Endothelial cell of umbilical vein (primary cell): Measurements from ENCODE around the gene RPH3AL. TPM values are rescaled to one million over a fixed set of nuclear protein-coding genes. Genes with fewer than 3 reads are reported as not detected.

ENCODE experiments used
- BruUV-seq: library from RNA; stranded (reverse); fragments of 400-500 nt; replicated peaks from 2 replicates; lab custom pipeline; 2021; lab: Mats Ljungman, UMichigan
- CTCF ChIA-PET: fragments of 300-600, 350-600 bp; sonication (Branson Sonifier 250); formaldehyde crosslinking; loops from one replicate; lab custom pipeline; 2021; ENCODE audit warnings: antibody characterized with exemption, inconsistent platforms; lab: Charles Lee
- POLR2A ChIA-PET: fragments of 300-600, 350-600 bp; sonication (Branson Sonifier 250); formaldehyde crosslinking; loops from one replicate; lab custom pipeline; 2021; ENCODE audit warnings: antibody characterized with exemption, inconsistent platforms; lab: Charles Lee
- DNase-seq: peaks from one replicate; pipeline ENCODE4 v3.0.0-alpha.2; 2011; ENCODE audit warnings: low read depth, low spot score
- FAIRE-seq: peaks from 2 replicates; lab custom pipeline; 2011; peaks lifted over from hg19 to GRCh38; lab: Jason Lieb, UNC
- H2AFZ ChIP-seq: 2 replicates; pipeline ENCODE4 v1.6.0; 2012; ENCODE audit warnings: low read depth, low read length, control low read depth, inconsistent platforms
- H3K27ac ChIP-seq: 2 replicates; pipeline ENCODE4 v1.5.1; 2011; ENCODE audit warnings: low read depth, mild to moderate bottlenecking, control low read depth, low read length, moderate library complexity; ENCODE audit not compliant: insufficient read depth
- H3K27me3 ChIP-seq, 2 experiments: 2 replicates each; pipeline versions ENCODE4 v1.6.0 to v1.6.1; 2011; ENCODE audit warnings: low read length in 2 of 2, mixed read lengths in 1 of 2; ENCODE audit not compliant: control insufficient read depth in 2 of 2, insufficient read depth in 2 of 2
- H3K36me3 ChIP-seq, 2 experiments: 2 replicates in 1 of 2; 3 replicates in 1 of 2; pipeline ENCODE4 v1.5.1; 2011; ENCODE audit warnings: low read length in 2 of 2, mild to moderate bottlenecking in 1 of 2, moderate library complexity in 1 of 2; ENCODE audit not compliant: control insufficient read depth in 2 of 2, insufficient read depth in 2 of 2; ENCODE audit errors: extremely low read depth in 1 of 2
- H3K4me1 ChIP-seq: 3 replicates; pipeline ENCODE4 v1.5.1; 2011; ENCODE audit warnings: mild to moderate bottlenecking, low read length; ENCODE audit not compliant: control insufficient read depth, insufficient read depth; ENCODE audit errors: extremely low read depth
- H3K4me2 ChIP-seq: 2 replicates; pipeline ENCODE4 v1.6.1; 2011; ENCODE audit warnings: low read length, control low read depth, mixed read lengths; ENCODE audit not compliant: insufficient read depth
- H3K4me3 ChIP-seq, 3 experiments: fragments of 200-600 bp in 1 of 3; sonication (generic), shearing (Covaris generic) in 1 of 3; replicated peaks in 1 of 3; 2 replicates each; pipeline ENCODE4 v1.5.1; 2011 to 2016; ENCODE audit warnings: control low read depth in 3 of 3, low read length in 3 of 3, mild to moderate bottlenecking in 2 of 3, inconsistent platforms in 1 of 3, low read depth in 1 of 3, moderate library complexity in 1 of 3; ENCODE audit not compliant: insufficient read depth in 1 of 3
- H3K79me2 ChIP-seq: 2 replicates; pipeline ENCODE4 v1.6.0; 2012; ENCODE audit warnings: low read length, inconsistent platforms; ENCODE audit not compliant: control insufficient read depth, insufficient read depth
- H3K9ac ChIP-seq: replicated peaks from 2 replicates; pipeline ENCODE3; 2011; ENCODE audit warnings: low read length, control low read depth; ENCODE audit not compliant: insufficient read depth; ENCODE audit errors: extremely low read depth
- H3K9me1 ChIP-seq: replicated peaks from 3 replicates; pipeline ENCODE4 v1.6.0; 2011; ENCODE audit warnings: mild to moderate bottlenecking, low read length; ENCODE audit not compliant: control insufficient read depth, insufficient read depth; ENCODE audit errors: extremely low read depth
- H3K9me3 ChIP-seq: replicated peaks from 2 replicates; pipeline ENCODE4 v1.5.1; 2012; ENCODE audit warnings: low read length, inconsistent platforms; ENCODE audit not compliant: control insufficient read depth, insufficient read depth
- H4K20me1 ChIP-seq: replicated peaks from 2 replicates; pipeline ENCODE3; 2011; ENCODE audit warnings: mild to moderate bottlenecking, low read length; ENCODE audit not compliant: control insufficient read depth, insufficient read depth; ENCODE audit errors: extremely low read depth
- FOS ChIP-seq: IDR thresholded peaks from 2 replicates; pipeline ENCODE4 v1.6.1; 2011; ENCODE audit warnings: mild to moderate bottlenecking, low read length, moderate library complexity, borderline replicate concordance; ENCODE audit not compliant: insufficient read depth
- GATA2 ChIP-seq: IDR thresholded peaks from 2 replicates; pipeline ENCODE4 v1.7.0; 2011; ENCODE audit warnings: low read depth, mild to moderate bottlenecking, moderate library complexity, mixed read lengths, low read length; ENCODE audit not compliant: insufficient read length, insufficient read depth
- JUN ChIP-seq: IDR thresholded peaks from 2 replicates; pipeline ENCODE4 v1.6.1; 2011; ENCODE audit warnings: borderline replicate concordance, low read depth; ENCODE audit not compliant: insufficient read length, insufficient read depth
- MYC ChIP-seq: IDR thresholded peaks from one replicate; pipeline ENCODE4 v1.6.1; 2011; ENCODE audit warnings: mild to moderate bottlenecking, low read depth, low read length
- POLR2AphosphoS5 ChIP-seq: IDR thresholded peaks from 2 replicates; pipeline ENCODE4 v1.6.1; 2012; ENCODE audit warnings: low read depth, mild to moderate bottlenecking, control low read depth, low read length, moderate library complexity; ENCODE audit not compliant: insufficient read depth
- dilution Hi-C: fragments of 300-500 bp; cut with MboI; formaldehyde crosslinking; loops from one replicate; pipeline ENCODE4 v1.15.0; 2019; ENCODE audit warnings: low sequenced_read_pairs; ENCODE audit not compliant: extremely low pct_ligation_motif_present
- intact Hi-C: fragments of 100-400 bp; cut with micrococcal nuclease; formaldehyde crosslinking; loops from one replicate; pipeline ENCODE4 v1.10.0; 2022
- polyA plus RNA-seq, 4 experiments: library from polyadenylated mRNA; depleted of rRNA in 3 of 4; stranded (reverse) in 3 of 4; unstranded in 1 of 4; fragments of >200 nt; gene quantifications; 2 replicates each; pipeline versions ENCODE4 v1.2.1 to v1.2.3, GENCODE V29; 2011 to 2012; ENCODE audit warnings: missing spikeins in 1 of 4
- total RNA-seq: library from RNA; stranded (reverse); gene quantifications from 2 replicates; pipeline ENCODE4 v1.2.3, GENCODE V29; 2021
- TF ChIP-seq, protein P1 (sequence below): IDR thresholded peaks from 2 replicates; pipeline ENCODE4 v1.6.1; 2011; ENCODE audit not compliant: insufficient read depth, insufficient read length
- TF ChIP-seq, protein P2 (sequence below), 2 donors: IDR thresholded peaks; 1 replicate in 1 of 2; 2 replicates in 1 of 2; pipeline ENCODE4 v1.5.1; 2011; ENCODE audit warnings: low read length in 2 of 2, mild to moderate bottlenecking in 2 of 2, moderate library complexity in 2 of 2, control low read depth in 1 of 2, inconsistent platforms in 1 of 2, low read depth in 1 of 2; ENCODE audit not compliant: insufficient read depth in 1 of 2; ENCODE audit errors: extremely low read depth in 1 of 2

The RPH3AL gene
- total and polyA plus RNA-seq, 2 donors (not counting 3 experiments of a cell fraction or from before 2014, with no cell fraction given) = 4.1 to 7.0 TPM

DNA sequence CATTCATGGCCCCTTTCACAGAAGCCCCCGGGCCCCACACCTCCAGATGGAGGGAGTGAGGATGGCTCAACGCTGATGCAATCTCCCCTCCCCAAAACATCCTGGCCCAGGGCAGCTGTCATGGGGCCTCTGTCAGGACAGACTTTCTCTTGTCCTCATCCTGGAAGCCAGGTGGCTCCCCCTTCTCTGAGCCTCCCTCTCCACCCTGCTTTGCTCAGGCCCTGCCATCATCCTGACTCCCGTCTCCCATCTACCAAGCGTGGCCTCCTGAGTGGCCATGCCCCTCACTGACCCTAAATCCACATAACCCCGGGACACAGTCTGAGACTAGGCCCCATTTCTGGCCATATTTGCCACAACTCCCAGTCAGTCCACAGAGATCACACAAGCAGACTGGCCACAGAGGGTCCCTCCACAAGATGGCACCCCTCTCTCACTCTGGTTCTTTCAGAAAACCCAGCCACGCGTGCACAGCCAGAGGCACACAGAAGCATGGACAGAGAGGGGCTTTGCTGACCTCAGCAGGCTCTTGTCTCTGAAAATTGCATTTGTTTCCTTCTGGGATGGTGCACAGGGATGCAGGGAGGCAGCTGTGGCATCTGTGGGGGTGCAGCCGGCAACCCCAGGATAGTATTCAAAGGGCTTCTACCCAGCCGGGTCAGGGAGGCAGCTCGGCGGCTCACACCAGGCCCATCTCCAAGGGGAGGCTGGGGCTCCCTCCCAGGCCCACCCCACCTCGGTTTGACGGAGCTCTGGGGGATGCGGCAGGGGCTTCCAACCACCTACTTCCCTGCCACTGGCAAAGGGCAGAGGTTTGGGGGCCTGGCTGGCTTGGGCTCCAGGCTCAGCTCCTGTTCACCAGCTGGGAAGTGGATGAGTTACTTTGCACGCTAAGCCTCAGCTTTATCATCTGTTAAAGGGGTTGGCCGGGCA is 188.0 kb downstream of the RPH3AL start:
- Histone ChIP-seq H3K27ac (no peak overlapping the region), H3K9me1 (no peaks in the 10 kb centered on the region), H3K9ac (no peak overlapping the region), H3K79me2 (no peaks in the 10 kb centered on the region), H4K20me1 (no peaks in the 10 kb centered on the region), H3K4me3 (no peak overlapping the region), H3K9me3 (no peaks in the 10 kb centered on the region), H3K36me3 (no peaks in the 10 kb centered on the region), H3K4me2 (no peak overlapping the region), H3K27me3 (no peaks in the 10 kb centered on the region), H3K4me1 (no peaks in the 10 kb centered on the region), H2AFZ (no peak overlapping the region)
- intact Hi-C loops = loop anchor here (2.0 kb wide), 2 partner anchors 144 to 222 kb away; no protein-coding TSS in a partner anchor
- BruUV-seq = no TSS peak
- FAIRE-seq (peak; percentile 44), DNase-seq (peak; percentile 69)
- ChIA-PET CTCF (interaction anchor here (0.6 to 3.2 kb wide), 17 partner anchors 8 to 535 kb away, joined by 3 to 85 read pairs (median 5); no protein-coding TSS in a partner anchor), POLR2A (no interaction called here)
- dilution Hi-C loops = no loop called here
- TF ChIP-seq POLR2AphosphoS5 (no peak), GATA2 (no peak), JUN (no peak), MYC (no peak), FOS (no peak)
- TF ChIP-seq, protein P1, sequence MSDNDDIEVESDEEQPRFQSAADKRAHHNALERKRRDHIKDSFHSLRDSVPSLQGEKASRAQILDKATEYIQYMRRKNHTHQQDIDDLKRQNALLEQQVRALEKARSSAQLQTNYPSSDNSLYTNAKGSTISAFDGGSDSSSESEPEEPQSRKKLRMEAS = no peak
- TF ChIP-seq, protein P2, sequence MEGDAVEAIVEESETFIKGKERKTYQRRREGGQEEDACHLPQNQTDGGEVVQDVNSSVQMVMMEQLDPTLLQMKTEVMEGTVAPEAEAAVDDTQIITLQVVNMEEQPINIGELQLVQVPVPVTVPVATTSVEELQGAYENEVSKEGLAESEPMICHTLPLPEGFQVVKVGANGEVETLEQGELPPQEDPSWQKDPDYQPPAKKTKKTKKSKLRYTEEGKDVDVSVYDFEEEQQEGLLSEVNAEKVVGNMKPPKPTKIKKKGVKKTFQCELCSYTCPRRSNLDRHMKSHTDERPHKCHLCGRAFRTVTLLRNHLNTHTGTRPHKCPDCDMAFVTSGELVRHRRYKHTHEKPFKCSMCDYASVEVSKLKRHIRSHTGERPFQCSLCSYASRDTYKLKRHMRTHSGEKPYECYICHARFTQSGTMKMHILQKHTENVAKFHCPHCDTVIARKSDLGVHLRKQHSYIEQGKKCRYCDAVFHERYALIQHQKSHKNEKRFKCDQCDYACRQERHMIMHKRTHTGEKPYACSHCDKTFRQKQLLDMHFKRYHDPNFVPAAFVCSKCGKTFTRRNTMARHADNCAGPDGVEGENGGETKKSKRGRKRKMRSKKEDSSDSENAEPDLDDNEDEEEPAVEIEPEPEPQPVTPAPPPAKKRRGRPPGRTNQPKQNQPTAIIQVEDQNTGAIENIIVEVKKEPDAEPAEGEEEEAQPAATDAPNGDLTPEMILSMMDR (IDR thresholded peaks at IDR 0.05; ENCODE audit: extremely low read depth in 1 of 2, insufficient read depth in 1 of 2, low read depth in 1 of 2, low read length in 2 of 2) = peak; percentile 65 to 83
